Heart left ventricle (tissue), 16 donors: Measurements from ENCODE around the gene C3orf80. TPM values are rescaled to one million over a fixed set of nuclear protein-coding genes. Genes with fewer than 3 reads are reported as not detected.
A peak's percentile ranks its signal among the peaks of the same experiment; 100 is the strongest.

Experiments used
- ATAC-seq, 4 donors: fragments of 200-7000 bp; cut with Tn5 transposase; one replicate each; pipeline ENCODE4 v1.9.1; 2020 to 2022; ENCODE audit warnings: moderate library complexity in 4 of 4, mild to moderate bottlenecking in 3 of 4, moderate number of reproducible peaks in 1 of 4
- DNase-seq, 5 donors: peaks; one replicate each; pipeline ENCODE4 v3.0.0-alpha.2; 2020
- H3K27ac ChIP-seq, 12 donors: fragments of 200-600 bp; sonication (generic) in 4 of 12; one replicate each; pipeline versions ENCODE4 v1.5.0 to v1.8.0; 2016 to 2022; ENCODE audit warnings: mild to moderate bottlenecking in 2 of 12
- H3K27me3 ChIP-seq, 9 donors: fragments of 200-600 bp; sonication (generic) in 2 of 9; one replicate each; pipeline versions ENCODE4 v1.5.1 to v1.8.0; 2016 to 2022; ENCODE audit warnings: mild to moderate bottlenecking in 3 of 9
- H3K36me3 ChIP-seq, 9 donors: fragments of 200-600 bp; sonication (generic) in 2 of 9; one replicate each; pipeline versions ENCODE4 v1.5.0 to v1.8.0; 2018 to 2022; ENCODE audit warnings: mild to moderate bottlenecking in 2 of 9
- H3K4me1 ChIP-seq, 12 donors: fragments of 200-600 bp; sonication (generic) in 4 of 12; one replicate each; pipeline versions ENCODE4 v1.5.0 to v1.8.0; 2016 to 2022; ENCODE audit warnings: mild to moderate bottlenecking in 3 of 12
- H3K4me3 ChIP-seq, 12 donors: fragments of 200-600 bp; sonication (generic) in 4 of 12; one replicate each; pipeline versions ENCODE4 v1.5.0 to v1.8.0; 2017 to 2022; ENCODE audit warnings: mild to moderate bottlenecking in 9 of 12, moderate library complexity in 4 of 12
- H3K9me3 ChIP-seq, 12 donors: fragments of 200-600 bp; sonication (generic) in 4 of 12; one replicate each; pipeline versions ENCODE4 v1.5.0 to v1.8.0; 2016 to 2022; ENCODE audit warnings: mild to moderate bottlenecking in 1 of 12
- CTCF ChIP-seq, 12 donors: fragments of 200-600 bp; sonication (generic) in 4 of 12; IDR thresholded peaks; one replicate each; pipeline versions ENCODE4 v1.5.0 to v1.8.0; 2018 to 2022; ENCODE audit warnings: antibody characterized with exemption in 12 of 12, mild to moderate bottlenecking in 5 of 12
- POLR2A ChIP-seq, 2 donors: fragments of 450-650 bp; IDR thresholded peaks; one replicate each; pipeline ENCODE4 v1.6.1; 2017; ENCODE audit warnings: antibody characterized with exemption in 2 of 2, mild to moderate bottlenecking in 2 of 2, moderate library complexity in 2 of 2
- WGBS, 4 donors: extraction: QIAGEN DNeasy Blood & Tissue Kit in 2 of 4; methylation state at CpG; one replicate each; pipeline versions ENCODE4 v1.1.5 to v1.1.7; 2013 to 2018; 5-methylcytosine and 5-hydroxymethylcytosine counted together
- intact Hi-C, 10 donors: fragments of 100-400 bp; cut with DNase I; formaldehyde crosslinking; loops; one replicate each; pipeline versions ENCODE4 v1.11.1 to v1.14.2; 2022
- polyA plus RNA-seq, 2 donors: library from polyadenylated mRNA; stranded (reverse); fragments of 200-250 nt; gene quantifications; one replicate each; pipeline ENCODE4 v1.2.3, GENCODE V29; 2013
- total RNA-seq, 9 donors: library from RNA; depleted of rRNA in 2 of 9; stranded (reverse); fragments of >200 nt in 2 of 9; fragmentation: NEBNext Ultra II Directional in 3 of 9; extraction: Animal tissue kit (Norgen Biotek cat#: 25700) in 3 of 9; gene quantifications; one replicate each; pipeline versions ENCODE4 v1.1.0 to v1.2.4, GENCODE V29; 2016 to 2023
- donor health status: ischemic (EF 13 %, LVEDD 7.1; RV severe dilation, severe dysfunction).
- donor health status: healthy with polysubstance abuse.
- donor health status: DM: no; HTN: yes; CAD: no.
- donor health status: DM: no; HTN: no; CAD: no.
- donor health status: ischemic (EF 25% LVEDD 6.9; RV normal size, moderate dysfunction).
- donor health status: ischemic (EF 25% LVEDD 5.7; RV mildly dilated, moderate dysfunction).
- donor health status: healthy.
- donor health status: DM: yes; HTN: yes; CAD: no.
- donor health status: ischemic (EF 35%, LVEDD 5.7; RV mildly dilated, moderate dysfunction).
- donor health status: nonischemic (EF 11% LVEDD 7.7; RV severe dilation, severe dysfunction).
- donor health status: DM: yes; HTN: yes; CAD: no.
- donor health status: PGD.
- donor health status: ischemic (EF 29% LVEDD 5.4; RV normal size, mild dysfunction).
- donor health status: nonischemic (EF 23%, LVEDD 6.1; RV moderate dilation, normal function).

C3orf80 gene
- total and polyA plus RNA-seq, 11 donors = 0.08 to 0.35 (median 0.13) TPM; not detected in 2

GRCh38 chr3:160224256-160224655, 966 bp upstream of the C3orf80 start:
- no peaks in the 10 kb centered on the region for H3K9me3 ChIP-seq
- TF ChIP-seq CTCF (IDR thresholded peaks at IDR 0.05) (no peak), POLR2A (IDR thresholded peaks at IDR 0.05) (no peak)
- no peak overlapping the region for H3K4me3 ChIP-seq
- intact Hi-C loops = loop anchor here in 1 of 10 donors (10.0 kb wide), 1 partner anchor 189 kb away; no protein-coding TSS in a partner anchor
- ATAC-seq (peak in 1 of 4 donors; percentile 30), DNase-seq (no peak)
- H3K27me3 ChIP-seq = peaks cover 0 to 55% (median 24%) of the 10 kb centered on the region in 9 donors
- H3K4me1 ChIP-seq = peaks cover 4 to 27% (median 11%) of the 10 kb centered on the region in 12 donors
- 20 to 37% (median 28%) methylated on average over 12 of the region's 12 CpGs for WGBS, 4 donors
- peak overlapping the region in 1 of 12 donors; percentile 83 for H3K27ac ChIP-seq
- H3K36me3 ChIP-seq = no peaks in the 10 kb centered on the region

GRCh38 chr3:160224811-160225175, 429 bp upstream of the C3orf80 start:
- intact Hi-C loops = loop anchor here in 1 of 10 donors (10.0 kb wide), 1 partner anchor 190 kb away; no protein-coding TSS in a partner anchor
- WGBS, 4 donors = 6 to 10% (median 8%) methylated on average over 9 to 16 of the region's 16 CpGs

GRCh38 chr3:160226026-160226907, 1.0 kb downstream of the C3orf80 start:
- Histone ChIP-seq H3K36me3 (no peaks in the 10 kb centered on the region), H3K9me3 (no peaks in the 10 kb centered on the region), H3K4me3 (peak overlapping the region; percentile 37 to 77 (median 56)), H3K27ac (peak overlapping the region in 1 of 12 donors; percentile 83), H3K4me1 (peaks cover 4 to 27% (median 9%) of the 10 kb centered on the region in 12 donors), H3K27me3 (peaks cover 0 to 55% (median 26%) of the 10 kb centered on the region in 9 donors)
- DNase-seq (peak in 1 of 5 donors; percentile 60), ATAC-seq (peak in 2 of 4 donors; percentile 25 to 38)
- no peak for TF ChIP-seq POLR2A (IDR thresholded peaks at IDR 0.05)
- no peak for TF ChIP-seq CTCF (IDR thresholded peaks at IDR 0.05)
- WGBS, 4 donors = 2 to 8% (median 4%) methylated on average over 31 to 87 of the region's 87 CpGs
- intact Hi-C loops = loop anchor here in 1 of 10 donors (10.0 kb wide), 1 partner anchor 191 kb away; no protein-coding TSS in a partner anchor

More at GRCh38 chr3:160224811-160225175, 429 bp upstream of the C3orf80 start:
- H3K4me1 ChIP-seq = peaks cover 4 to 27% (median 11%) of the 10 kb centered on the region in 12 donors
- ATAC-seq (no peak), DNase-seq (no peak)
- H3K27ac ChIP-seq = peak overlapping the region in 1 of 12 donors; percentile 83
- peaks cover 0 to 55% (median 26%) of the 10 kb centered on the region in 9 donors for H3K27me3 ChIP-seq
- peak overlapping the region; percentile 37 to 77 (median 56) for H3K4me3 ChIP-seq
- no peaks in the 10 kb centered on the region for H3K36me3 ChIP-seq
- no peak for TF ChIP-seq POLR2A (IDR thresholded peaks at IDR 0.05)
- TF ChIP-seq CTCF (IDR thresholded peaks at IDR 0.05) = no peak
- no peaks in the 10 kb centered on the region for H3K9me3 ChIP-seq

- intact Hi-C loops = loop anchor here in 1 of 10 donors (10.0 kb wide), 1 partner anchor 193 kb away; no protein-coding TSS in a partner anchor
- ATAC-seq (no peak), DNase-seq (no peak)
- no peaks in the 10 kb centered on the region for H3K9me3 ChIP-seq
- no peaks in the 10 kb centered on the region for H3K36me3 ChIP-seq
- no peak overlapping the region for H3K27ac ChIP-seq
- peaks cover 4 to 27% (median 9%) of the 10 kb centered on the region in 12 donors for H3K4me1 ChIP-seq
- H3K4me3 ChIP-seq = no peak overlapping the region
- TF ChIP-seq CTCF (IDR thresholded peaks at IDR 0.05) (no peak), POLR2A (IDR thresholded peaks at IDR 0.05) (no peak)
- H3K27me3 ChIP-seq = peaks cover 0 to 58% (median 32%) of the 10 kb centered on the region in 9 donors
- 71 to 84% (median 78%) methylated on average over 3 of the region's 3 CpGs for WGBS, 4 donors
Observed at GRCh38 chr3:160227419-160227818, 2.2 kb downstream of the C3orf80 start.
